GM08714 (cell line): ENCODE data around the gene ANKRA2.
A peak's percentile ranks its signal among the peaks of the same experiment; 100 is the strongest.

Source experiments
- H3K4me3 ChIP-seq: fragments of 200-500 bp; sonication (Bioruptor generic); 2 replicates; pipeline ENCODE4 v1.5.1; 2014; ENCODE audit warnings: mild to moderate bottlenecking, low read length, inconsistent platforms
- ZNF274 ChIP-seq: IDR thresholded peaks from 2 replicates; pipeline ENCODE4 v1.6.1; 2012; ENCODE audit warnings: mild to moderate bottlenecking, low read depth, low read length

Gene ANKRA2

DNA sequence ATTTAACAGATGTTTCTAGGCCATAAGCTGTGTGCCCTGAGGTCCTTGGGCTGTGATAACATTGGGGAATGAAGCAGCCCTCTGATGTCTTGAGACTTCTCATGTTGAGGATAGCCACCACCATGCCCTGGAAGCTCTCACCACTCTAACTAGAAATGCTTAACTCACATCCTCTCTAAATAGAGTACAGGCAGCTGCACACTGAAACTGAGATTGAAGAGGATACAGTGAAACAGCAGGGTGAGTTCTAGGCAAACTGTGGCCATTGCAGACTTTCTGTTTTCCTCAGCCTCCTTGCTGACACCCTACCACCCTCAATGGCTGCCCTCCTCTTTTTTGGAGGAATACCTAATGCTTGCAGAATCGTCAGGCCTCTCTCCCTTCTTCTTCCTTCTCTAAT is 22.5 kb upstream of the ANKRA2 start:
- no peak for TF ChIP-seq ZNF274
- no peak overlapping the region for H3K4me3 ChIP-seq

DNA sequence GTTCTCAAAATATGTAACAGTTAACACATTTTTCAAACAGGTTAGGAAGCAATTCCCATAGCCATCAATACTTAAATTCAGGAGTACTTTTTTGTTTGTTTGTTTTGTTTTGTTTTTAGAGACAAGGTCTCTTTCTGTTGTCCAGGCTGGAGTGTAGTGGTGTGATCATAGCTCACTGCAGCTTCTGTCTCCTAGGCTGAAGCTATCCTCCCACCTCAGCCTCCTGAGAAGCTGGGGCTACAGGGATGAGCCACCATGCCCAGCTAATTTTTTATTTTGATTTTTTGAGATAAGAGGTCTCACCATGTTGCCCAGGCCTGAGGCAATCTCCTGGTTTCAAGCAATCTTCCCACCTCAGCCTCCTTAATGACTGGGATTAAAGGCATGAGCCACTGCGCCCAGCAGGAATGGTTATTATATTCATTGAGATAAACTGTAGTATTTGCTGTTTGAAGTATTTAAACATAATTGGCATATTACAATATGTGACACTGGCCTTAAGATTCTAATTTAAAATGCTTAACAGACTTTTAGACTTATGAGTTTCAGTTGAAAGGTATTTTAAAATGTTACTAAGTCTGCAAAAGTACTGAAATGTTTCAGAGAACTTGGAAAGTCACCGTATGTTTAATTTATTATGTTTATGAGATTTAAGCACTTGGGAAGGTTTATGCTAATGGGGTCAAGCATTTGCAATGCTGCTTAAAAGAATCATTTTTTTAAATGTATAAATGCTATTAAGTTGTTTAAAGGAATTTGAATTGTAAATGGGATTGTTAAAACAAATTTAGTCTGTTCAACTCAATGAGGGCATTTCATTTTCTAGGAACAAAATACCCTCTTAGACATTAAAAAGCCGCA is 17.1 kb upstream of the ANKRA2 start:
- no peak overlapping the region for H3K4me3 ChIP-seq
- TF ChIP-seq ZNF274, result no peak

DNA sequence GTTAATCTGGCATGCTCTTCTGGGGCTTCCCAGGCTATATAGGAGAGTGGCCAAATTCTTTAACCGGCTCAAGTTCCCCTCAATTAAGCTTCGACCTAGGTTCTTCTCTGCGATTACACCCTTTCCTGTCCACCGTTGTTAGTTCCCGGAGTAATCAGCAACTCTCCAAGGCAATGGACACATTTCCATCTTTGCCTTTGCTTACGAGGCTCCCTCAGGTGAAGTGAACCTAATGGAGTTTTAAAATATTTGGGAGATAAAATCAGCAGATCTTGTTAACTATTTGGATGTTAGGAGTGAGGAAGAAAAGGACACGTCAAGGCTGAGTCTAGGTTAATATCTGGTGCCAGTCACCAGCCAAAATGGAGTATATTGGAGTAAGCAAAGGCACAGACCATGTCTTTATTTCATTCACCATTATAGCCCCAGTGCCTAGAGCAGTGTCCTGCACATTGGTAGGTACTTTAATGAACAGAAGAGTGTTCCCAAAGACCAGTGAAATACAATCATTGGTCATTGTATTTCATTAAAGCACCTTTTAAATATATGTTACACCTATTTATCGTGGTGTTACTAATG is 619 bp upstream of the ANKRA2 start:
- peak overlapping the region; percentile 100 for H3K4me3 ChIP-seq
- TF ChIP-seq ZNF274, result no peak

DNA sequence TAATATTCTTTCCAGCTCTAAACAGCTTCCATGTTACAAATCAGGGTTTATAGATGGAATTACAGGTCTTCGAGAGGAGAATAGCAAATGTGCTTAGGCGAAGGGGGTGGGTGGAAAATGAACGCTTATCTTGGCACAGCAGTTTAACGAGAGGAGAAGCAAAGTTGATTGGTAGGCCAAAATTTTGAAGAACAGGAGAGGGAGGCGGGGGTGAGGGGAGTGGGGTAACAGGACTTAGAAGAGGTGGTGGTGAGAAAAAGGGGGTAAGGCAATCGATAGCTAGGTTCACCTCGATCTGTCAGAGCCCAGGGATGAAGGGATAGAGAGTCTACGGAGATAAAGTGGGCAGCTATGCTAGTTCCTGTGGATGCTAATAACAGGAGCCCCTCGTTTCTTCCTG is 764 bp downstream of the ANKRA2 start:
- peak overlapping the region; percentile 100 for H3K4me3 ChIP-seq
- TF ChIP-seq ZNF274, result no peak

DNA sequence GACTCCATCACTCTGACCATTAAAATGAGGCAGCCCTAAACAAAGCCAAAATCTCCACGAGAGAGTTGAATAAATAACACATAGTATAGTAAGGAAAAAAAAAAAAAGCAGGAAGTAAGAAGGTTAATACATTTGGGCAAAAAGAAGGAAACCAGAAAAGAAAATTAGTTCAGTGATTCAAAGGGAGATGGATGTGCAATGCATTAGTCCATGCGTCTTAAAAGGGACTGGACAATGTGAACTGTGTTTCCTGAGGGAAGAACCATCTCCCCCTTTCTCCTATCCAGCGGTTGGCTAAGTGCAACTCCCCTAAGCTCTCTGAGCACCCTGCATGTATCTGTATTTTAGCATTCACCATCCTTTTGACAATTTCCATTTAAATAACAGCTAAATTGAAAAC is 1.4 kb downstream of the ANKRA2 start:
- H3K4me3 ChIP-seq, result peak overlapping the region; percentile 100

DNA sequence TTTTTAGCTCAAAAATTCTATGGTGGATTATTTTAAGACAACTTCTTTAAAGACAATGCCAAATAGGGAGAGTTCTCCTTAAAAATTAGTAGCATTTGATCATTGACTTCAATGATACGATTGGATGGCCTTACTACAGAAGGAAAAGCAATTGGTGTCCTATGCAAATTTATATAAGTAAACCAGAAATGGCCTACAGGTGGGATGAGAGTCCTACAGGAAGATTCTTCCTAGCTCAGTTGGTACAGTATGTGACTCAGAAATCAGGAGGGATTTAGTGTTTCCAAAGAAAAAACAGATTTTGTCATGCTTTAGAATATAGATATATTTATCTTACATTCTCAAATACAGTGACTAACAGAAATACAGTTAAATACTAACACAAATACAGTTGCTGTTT is 6.5 kb downstream of the ANKRA2 start:
- no peak overlapping the region for H3K4me3 ChIP-seq
- no peak for TF ChIP-seq ZNF274

More for the DNA sequence above, 1.4 kb downstream of the ANKRA2 start:
- no peak for TF ChIP-seq ZNF274

DNA sequence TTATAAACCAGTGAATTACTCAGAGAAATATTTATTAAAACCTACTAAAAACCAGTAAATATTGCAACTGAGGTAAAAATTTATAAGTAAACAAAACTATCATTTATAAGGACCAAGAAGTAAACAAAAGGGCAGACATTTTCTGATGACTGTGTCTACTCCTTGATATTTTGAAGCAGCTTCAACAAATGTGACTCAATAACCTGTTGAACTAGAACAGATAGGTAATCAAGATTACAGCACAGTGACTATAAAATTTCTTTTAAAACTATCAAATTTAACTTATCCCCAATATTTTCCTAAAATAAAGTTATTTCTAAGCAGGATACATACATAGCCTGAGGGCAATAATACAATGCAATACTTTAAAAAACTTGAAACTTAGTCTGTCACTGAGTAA is 12.8 kb downstream of the ANKRA2 start:
- TF ChIP-seq ZNF274, result no peak
- no peak overlapping the region for H3K4me3 ChIP-seq

DNA sequence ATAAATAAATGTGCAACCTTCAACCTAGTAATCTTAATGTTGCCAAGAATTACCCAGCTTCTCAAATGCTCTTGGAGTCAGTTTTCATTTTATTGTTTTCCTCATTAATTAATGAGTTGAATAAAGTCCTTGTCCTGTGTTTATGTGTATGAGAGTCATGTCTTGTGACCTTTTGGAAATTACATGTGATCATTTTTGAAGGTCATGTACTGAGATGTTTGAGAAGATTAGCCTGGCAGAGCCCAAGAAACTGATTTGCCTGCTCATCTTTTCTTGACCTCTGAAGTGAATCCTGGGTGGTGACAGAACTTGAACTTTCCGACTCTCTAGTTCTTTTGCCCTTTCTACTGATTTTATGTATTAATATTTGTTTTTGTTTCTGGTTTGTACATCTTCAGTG is 15.4 kb downstream of the ANKRA2 start:
- no peak for TF ChIP-seq ZNF274
- no peak overlapping the region for H3K4me3 ChIP-seq

DNA sequence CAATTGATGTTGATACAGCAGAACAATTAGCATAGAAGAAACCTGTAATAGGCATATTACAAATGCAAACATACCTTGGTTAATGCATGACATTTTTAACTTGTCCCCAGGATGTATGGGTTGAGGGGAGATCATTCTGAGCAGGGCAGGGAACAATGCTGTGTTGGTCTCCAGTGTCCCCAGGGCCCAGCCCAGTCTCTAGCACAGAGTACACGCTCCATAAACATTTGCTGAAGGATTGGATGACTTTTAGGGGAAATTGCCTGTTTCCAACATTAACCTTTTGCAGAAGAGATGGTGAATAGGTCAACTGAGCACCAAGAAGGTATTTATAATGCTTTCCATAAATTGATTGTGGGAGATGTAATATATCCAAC is 20.0 kb downstream of the ANKRA2 start:
- H3K4me3 ChIP-seq, result no peak overlapping the region
- no peak for TF ChIP-seq ZNF274

DNA sequence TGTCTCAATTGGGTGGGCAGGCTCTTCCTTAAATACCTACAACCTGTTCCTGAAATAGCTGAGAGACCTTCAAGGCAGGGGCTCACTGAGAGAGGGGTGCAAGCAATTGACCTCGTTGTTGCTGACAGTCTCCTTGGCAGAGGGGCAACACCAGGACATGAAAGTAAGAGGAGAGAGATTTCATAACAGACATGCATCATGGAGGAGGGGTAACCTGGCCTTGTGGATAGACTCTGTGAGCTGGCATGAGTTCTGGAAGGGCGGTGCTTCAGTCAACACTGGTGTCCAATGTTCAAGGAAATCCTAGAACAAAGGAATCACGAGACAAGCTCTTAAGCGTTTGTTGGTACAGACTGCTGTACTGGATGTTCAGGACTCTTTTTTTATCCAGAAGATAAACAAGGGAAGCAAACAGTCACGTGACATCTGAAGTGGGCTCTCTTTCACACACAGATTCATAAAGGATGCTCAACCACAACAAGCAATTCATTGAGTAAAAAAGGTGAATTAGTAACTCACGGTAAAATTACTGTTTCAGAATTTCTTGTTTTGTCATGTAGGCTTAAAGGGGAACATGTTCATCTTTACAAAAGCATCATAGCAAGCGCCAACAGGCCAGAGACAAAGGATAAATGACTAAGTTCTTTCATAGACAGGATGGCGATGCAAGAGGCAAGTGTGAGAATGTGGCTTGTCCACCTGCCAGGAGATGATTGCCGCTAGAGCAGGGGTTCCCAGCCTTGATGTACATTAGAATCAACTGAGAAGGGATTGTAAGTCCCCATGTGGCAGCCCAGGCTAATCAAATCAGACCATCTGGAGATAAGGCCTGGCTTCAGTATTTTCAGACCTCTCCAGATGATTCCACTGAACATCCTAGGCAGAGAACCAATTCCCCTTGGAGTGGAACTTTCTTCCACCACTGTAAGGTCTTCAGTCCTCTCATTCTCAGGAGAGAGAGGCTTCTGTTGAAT is 20.7 kb downstream of the ANKRA2 start:
- no peak for TF ChIP-seq ZNF274
- no peak overlapping the region for H3K4me3 ChIP-seq

DNA sequence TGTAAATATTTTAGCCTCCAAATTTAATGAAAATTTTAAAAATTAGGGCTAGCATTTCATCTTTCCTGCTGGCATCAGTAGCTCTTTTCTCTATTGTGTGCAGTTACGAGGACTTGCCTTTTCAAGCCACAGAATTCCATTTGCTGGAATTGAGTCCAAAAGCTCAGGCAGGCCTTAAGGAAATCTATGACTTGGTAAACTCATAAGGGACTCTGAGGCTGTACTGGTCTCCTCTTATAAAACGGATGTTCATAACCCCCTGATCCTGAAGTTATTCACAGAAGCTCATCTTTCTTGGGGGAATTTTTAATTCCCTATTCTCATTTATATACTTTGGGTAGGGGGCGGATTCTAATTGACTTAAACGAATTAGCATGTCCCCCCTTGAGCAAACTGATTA is 23.4 kb downstream of the ANKRA2 start:
- no peak for TF ChIP-seq ZNF274
- H3K4me3 ChIP-seq, result no peak overlapping the region

DNA sequence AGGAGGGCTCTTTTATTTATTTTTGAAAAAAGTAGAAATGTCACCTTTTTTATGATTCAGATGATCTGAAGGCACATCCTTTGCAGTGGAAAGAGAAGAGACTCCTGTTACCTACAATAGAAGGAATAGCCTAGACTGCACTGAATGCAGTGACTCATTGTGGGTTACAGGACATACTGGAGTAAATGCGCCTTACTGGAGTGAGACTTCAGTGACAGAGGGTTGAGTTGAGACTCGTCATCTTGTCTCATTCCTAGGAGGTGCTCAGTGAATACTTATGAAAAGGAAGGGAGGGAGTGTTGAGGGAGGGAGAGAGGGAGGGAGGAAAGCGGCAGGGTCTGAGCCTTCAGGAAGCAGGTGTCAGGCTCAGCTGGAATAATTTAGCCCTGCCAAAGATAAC is 25.2 kb downstream of the ANKRA2 start:
- no peak for TF ChIP-seq ZNF274
- no peak overlapping the region for H3K4me3 ChIP-seq

DNA sequence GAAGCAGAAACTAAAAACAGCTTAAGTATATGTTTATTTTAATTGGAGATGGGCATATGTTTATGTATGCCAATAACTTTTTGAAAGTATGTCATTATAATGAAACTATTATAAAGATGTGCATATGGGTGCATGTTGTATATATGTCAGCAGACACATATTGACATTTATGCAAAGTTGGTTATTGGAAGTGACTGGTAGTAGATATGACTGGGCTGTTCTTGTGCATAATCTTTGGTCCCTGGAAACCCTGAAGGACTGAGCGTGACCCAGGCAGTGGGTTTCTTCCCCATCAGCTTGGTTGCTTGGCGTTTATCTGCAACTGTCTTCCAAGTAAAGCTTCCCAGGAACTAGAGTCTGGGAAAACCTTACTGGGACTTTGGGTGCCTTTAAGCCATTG is 25.7 kb downstream of the ANKRA2 start:
- H3K4me3 ChIP-seq, result no peak overlapping the region

DNA sequence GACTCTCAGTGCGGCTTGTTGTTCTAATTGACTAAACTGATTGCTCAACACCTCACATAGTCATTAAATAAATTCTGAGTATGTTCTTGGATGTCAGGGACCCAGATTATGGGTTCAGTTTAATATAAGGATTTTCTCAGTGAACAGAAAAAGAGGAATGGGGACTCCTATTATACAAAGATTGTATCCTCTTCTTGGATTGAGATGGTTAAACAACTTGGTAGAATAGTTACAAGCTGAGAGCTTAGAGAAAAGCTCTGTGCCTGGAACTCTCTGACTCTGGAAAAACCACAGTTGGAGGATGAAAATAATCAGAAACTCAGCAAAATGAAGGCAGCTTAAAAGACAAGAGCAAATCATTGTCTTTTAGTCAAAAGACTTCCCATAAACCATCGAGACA is 30.5 kb downstream of the ANKRA2 start:
- H3K4me3 ChIP-seq, result no peak overlapping the region
- TF ChIP-seq ZNF274, result no peak

More for the DNA sequence above, 25.7 kb downstream of the ANKRA2 start:
- TF ChIP-seq ZNF274, result no peak
